ENCODE results near the gene OSBPL1A.

DNA sequence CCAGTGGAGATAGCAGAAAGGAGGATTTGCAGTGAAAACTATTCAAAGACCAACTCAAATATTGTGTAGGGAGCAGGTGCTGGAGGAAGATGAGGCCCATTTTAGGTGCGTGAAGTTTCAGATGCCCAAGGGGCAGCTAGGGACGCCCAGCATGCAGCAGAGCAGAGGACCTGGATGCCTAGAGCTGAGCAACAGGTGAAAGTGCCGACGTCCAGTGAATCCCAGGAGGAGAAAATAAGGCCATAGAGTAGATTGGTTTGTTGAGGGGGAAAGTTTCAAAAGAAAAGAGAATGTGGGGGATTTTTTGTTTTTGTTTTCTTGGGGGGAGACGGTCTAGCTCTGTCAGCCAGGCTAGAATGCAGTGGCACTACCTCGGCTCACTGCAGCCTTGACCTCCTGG, 53.1 kb downstream of the OSBPL1A start:
- TF ChIP-seq CTCF (IDR thresholded peaks at IDR 0.05; ENCODE audit: poor library complexity) = no peak
- no peak for TF ChIP-seq EZH2 (IDR thresholded peaks at IDR 0.05; ENCODE audit: borderline replicate concordance)
